ENCODE results near the gene H2BK1.

- no peak for TF ChIP-seq POLR2A (IDR thresholded peaks at IDR 0.05)
- no peak for TF ChIP-seq CTCF (IDR thresholded peaks at IDR 0.05)
Measured at GRCh38 chr7:151179287-151179860, 30.9 kb downstream of the H2BK1 start.

Data from heart left ventricle (tissue), 13 donors.